ENCODE data around the gene NCR2.

The NCR2 gene

DNA sequence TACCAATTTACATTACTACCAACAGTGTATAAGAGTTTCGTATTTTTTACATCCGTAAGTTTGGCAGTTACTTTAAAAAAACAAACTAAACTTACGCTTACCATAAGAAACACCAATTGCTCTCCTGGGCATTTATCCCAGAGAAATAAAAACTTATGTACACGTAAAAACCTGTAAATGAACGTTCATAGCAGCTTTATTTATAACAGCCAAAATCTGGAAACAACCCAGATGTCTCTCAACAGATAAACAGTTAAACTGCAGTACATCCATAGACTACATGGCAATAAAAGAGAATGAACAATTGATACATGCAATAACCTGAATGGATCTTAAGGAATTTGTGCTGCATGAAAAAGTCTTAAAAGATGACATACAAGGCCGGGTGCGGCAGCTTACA, 30.7 kb downstream of the NCR2 start:
- TF ChIP-seq, protein P1, sequence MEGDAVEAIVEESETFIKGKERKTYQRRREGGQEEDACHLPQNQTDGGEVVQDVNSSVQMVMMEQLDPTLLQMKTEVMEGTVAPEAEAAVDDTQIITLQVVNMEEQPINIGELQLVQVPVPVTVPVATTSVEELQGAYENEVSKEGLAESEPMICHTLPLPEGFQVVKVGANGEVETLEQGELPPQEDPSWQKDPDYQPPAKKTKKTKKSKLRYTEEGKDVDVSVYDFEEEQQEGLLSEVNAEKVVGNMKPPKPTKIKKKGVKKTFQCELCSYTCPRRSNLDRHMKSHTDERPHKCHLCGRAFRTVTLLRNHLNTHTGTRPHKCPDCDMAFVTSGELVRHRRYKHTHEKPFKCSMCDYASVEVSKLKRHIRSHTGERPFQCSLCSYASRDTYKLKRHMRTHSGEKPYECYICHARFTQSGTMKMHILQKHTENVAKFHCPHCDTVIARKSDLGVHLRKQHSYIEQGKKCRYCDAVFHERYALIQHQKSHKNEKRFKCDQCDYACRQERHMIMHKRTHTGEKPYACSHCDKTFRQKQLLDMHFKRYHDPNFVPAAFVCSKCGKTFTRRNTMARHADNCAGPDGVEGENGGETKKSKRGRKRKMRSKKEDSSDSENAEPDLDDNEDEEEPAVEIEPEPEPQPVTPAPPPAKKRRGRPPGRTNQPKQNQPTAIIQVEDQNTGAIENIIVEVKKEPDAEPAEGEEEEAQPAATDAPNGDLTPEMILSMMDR (IDR thresholded peaks at IDR 0.05; ENCODE audit: low read depth, low read length): no peak
- in situ Hi-C loops (cut with HindIII; ENCODE audit: low sequenced_read_pairs): no loop called here
- H3K4me3 ChIP-seq (ENCODE audit: low read depth, low read length): no peak overlapping the region
- DNase-seq (ENCODE audit: low read depth, low spot score): no peak

DNA sequence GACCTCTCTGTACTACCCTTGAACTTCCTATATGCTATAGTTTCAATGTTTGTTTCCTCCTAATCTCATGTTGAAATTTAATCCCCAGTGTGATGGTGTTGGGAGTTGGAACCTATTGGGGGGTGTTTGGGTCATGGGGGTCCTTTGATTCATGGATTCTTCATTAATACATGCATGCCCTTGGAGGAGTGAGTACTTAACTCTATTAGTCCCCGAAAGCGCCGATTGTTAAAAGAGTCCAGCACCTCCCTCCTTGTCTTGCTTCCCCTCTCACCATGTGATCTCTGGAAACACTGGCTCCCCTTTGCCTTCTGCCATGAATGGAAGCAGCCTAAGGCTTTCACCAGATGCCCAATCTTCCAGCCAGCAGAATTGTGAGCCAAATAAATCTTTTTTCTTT, 31.7 kb downstream of the NCR2 start:
- TF ChIP-seq, protein P1 (IDR thresholded peaks at IDR 0.05; ENCODE audit: low read depth, low read length): no peak
- no peak for DNase-seq (ENCODE audit: low read depth, low spot score)
- in situ Hi-C loops (cut with HindIII; ENCODE audit: low sequenced_read_pairs): no loop called here
- H3K4me3 ChIP-seq (ENCODE audit: low read depth, low read length): no peak overlapping the region

DNA sequence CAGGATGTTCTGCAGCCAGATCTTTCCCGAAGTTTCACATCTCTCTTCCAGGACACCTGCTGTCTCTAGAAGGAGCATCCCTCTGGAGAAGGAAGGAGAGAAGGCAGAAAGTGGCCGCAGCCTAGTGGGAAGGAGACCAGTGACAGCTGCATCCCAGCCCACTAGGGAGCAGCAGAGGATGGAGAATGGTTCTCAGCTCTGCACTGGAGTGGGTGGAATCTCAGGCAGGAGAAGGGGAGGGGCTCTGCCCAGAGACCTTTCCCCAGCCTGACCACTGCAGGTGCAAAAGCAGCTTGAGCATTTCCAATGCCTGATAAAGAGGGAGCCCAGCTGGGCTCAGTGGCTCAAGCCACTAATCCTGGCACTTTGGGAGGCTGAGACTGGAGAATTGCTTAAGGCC, 32.3 kb downstream of the NCR2 start:
- H3K4me3 ChIP-seq (ENCODE audit: low read depth, low read length): no peak overlapping the region
- DNase-seq (ENCODE audit: low read depth, low spot score): peak; percentile 43
- TF ChIP-seq, protein P1 (IDR thresholded peaks at IDR 0.05; ENCODE audit: low read depth, low read length): peak; percentile 85
- in situ Hi-C loops (cut with HindIII; ENCODE audit: low sequenced_read_pairs): no loop called here

DNA sequence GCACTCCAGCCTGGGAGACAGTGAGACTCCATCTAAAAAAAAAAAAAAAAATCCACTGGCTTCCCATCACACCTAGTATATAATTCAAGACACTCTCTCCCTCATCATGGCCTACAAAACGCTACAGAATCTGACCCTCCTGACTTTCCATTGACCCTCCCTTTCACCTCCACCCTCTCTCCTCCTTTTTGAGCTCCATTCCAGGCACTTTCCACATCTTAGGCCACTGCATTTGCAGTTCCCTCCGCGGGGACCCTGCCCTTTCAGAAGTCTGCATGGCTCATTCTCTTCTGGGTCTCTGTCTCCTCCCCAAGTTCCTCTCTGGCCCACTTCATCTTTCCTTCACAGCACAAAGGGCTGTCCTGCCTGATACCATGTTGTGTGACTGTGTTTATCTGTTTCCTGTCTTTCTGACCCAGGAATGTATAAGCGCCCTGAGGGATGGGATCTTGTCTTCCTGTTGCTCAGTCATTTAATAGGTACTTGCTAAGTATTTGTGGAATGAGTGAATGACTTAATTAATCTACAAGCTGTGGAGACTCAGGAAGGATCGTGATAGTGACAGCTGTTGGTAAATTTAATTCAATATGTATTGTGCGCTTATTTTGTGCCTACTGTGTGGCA, 35.2 kb downstream of the NCR2 start:
- in situ Hi-C loops (cut with HindIII; ENCODE audit: low sequenced_read_pairs): no loop called here
- no peak overlapping the region for H3K4me3 ChIP-seq (ENCODE audit: low read depth, low read length)
- TF ChIP-seq, protein P1 (IDR thresholded peaks at IDR 0.05; ENCODE audit: low read depth, low read length): no peak
- no peak for DNase-seq (ENCODE audit: low read depth, low spot score)

DNA sequence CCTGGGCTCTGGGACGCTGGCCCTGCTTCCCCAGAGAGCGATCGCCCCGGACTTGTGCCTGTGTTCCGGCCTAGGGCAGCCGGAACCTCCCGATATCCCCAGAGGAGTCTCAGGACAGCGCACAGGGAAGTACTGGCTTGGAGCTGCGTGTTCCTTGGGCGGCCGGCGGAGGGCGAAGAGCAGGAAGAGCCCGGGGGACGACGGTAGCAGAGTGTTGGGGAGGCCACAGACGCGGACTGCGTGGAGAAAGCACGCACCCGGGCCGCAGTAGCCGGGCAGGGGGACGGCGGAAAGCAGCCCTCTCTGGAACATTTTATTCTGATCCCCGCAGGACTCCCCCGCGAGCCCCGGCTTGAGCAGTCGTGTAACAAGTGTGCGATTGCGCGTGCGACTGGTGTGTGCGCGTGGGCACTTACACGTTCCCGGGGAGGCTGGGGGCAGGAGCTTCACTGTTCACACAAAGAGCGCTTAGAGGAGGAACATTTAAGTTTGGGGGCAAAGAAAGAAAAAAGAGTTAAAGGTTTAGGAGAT, 36.1 kb downstream of the NCR2 start:
- TF ChIP-seq, protein P1 (IDR thresholded peaks at IDR 0.05; ENCODE audit: low read depth, low read length): peak; percentile 53
- H3K4me3 ChIP-seq (ENCODE audit: low read depth, low read length): no peak overlapping the region
- peak; percentile 49 for DNase-seq (ENCODE audit: low read depth, low spot score)
- in situ Hi-C loops (cut with HindIII; ENCODE audit: low sequenced_read_pairs): no loop called here

DNA sequence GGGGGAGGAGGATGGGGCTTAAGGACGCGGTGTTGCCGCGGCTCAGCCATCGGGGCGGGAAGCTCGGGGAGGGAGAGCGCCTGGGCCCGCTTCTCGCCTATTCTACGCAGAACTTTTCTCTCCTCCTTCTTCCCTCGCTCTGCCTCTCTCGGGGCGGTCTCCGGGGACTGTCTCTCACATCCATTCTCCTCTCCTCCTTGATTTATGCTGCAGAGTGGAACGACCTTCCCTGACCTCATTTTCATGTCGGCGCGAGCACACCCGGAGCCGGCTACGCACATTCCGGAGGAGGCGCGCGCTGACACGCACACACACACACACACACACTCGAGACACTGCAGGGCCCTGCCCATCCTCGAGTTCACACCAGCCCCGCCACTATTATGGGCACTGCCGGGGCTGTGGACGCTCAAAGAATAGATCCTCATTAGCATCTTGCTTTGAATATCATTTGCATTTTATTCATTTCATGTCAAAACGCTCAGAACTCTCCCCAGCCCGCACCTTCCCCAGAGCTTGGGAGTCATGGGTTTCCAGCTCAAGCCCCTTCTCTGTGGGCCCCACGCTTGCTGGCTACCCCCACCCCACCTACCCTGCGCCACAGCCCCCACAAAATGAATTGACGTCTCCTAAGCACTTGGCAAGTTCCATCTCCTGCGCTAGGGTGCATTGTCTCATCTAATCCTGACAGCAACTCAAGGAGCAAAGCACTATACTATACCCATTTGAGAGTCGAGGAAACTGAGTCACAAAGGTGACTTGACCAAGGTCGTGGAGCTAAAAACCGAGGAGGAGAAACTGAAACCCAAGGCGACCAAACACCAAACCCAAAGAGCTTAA, 36.8 kb downstream of the NCR2 start:
- in situ Hi-C loops (cut with HindIII; ENCODE audit: low sequenced_read_pairs): no loop called here
- no peak overlapping the region for H3K4me3 ChIP-seq (ENCODE audit: low read depth, low read length)
- peak; percentile 24 for DNase-seq (ENCODE audit: low read depth, low spot score)
- TF ChIP-seq, protein P1 (IDR thresholded peaks at IDR 0.05; ENCODE audit: low read depth, low read length): no peak
